Measurements from ENCODE around the gene MEF2D.

DNA sequence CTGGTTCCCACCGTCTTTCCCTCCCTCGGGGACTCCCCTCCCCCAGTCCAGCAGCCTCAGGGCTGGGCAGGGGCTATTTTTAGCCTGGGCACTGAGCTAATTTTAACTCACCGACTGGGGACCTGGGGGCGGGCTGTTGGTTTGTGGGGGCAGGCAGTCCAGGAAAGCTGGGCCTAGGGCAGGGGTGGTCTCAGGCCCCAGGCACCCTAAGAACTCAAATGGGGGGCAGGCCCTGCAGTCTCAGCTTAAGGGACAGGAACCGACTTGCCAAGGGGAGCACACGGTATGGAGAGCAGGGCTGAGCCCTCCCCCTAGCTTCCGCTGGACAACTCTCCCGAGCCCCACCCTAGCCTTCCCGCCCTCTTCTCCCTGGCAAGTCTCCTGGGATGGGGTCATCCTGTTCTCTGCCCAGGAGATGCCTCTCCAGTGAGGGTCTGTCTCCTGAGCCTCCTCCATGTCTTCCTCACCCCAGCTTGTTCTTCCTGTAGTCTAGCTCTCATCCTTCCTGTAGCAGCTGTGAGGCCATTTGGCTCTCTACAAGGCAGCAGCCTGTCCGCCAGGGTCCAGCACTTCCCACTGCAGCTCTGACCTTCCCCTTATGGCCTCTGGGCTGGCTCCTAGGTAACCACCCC, 10.1 kb downstream of the MEF2D start:
- TF ChIP-seq, protein P1, sequence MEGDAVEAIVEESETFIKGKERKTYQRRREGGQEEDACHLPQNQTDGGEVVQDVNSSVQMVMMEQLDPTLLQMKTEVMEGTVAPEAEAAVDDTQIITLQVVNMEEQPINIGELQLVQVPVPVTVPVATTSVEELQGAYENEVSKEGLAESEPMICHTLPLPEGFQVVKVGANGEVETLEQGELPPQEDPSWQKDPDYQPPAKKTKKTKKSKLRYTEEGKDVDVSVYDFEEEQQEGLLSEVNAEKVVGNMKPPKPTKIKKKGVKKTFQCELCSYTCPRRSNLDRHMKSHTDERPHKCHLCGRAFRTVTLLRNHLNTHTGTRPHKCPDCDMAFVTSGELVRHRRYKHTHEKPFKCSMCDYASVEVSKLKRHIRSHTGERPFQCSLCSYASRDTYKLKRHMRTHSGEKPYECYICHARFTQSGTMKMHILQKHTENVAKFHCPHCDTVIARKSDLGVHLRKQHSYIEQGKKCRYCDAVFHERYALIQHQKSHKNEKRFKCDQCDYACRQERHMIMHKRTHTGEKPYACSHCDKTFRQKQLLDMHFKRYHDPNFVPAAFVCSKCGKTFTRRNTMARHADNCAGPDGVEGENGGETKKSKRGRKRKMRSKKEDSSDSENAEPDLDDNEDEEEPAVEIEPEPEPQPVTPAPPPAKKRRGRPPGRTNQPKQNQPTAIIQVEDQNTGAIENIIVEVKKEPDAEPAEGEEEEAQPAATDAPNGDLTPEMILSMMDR (IDR thresholded peaks at IDR 0.05; ENCODE audit: low read length) = no peak
- no peak for TF ChIP-seq EZH2 (IDR thresholded peaks at IDR 0.05; ENCODE audit: borderline replicate concordance, low read length)
